ENCODE results near the gene WDSUB1. TPM values are rescaled to one million over a fixed set of nuclear protein-coding genes. Genes with fewer than 3 reads are reported as not detected.
A peak's percentile ranks its signal among the peaks of the same experiment; 100 is the strongest.

WDSUB1 gene
- total and polyA plus RNA-seq, 9 of the 15 experiments (the other 6 are each of a cell fraction or from before 2014, with no cell fraction given), result 5.2 to 13.7 (median 9.4) TPM

GRCh38 chr2:159290289-159290907 is 3.9 kb upstream of the WDSUB1 start (continued):
- TF ChIP-seq ZNF280A (IDR thresholded peaks at IDR 0.05; ENCODE audit: low read depth, partially characterized antibody) (no peak), BRF2 (IDR thresholded peaks at IDR 0.05; ENCODE audit: borderline replicate concordance, insufficient read depth, insufficient read length) (no peak), ZNF140 (CRISPR knock-in tag; IDR thresholded peaks at IDR 0.05) (no peak), SAP30 (IDR thresholded peaks at IDR 0.05; ENCODE audit: borderline replicate concordance, insufficient read depth, low read depth, low read length, poor library complexity, severe bottlenecking) (no peak), ZFP1 (CRISPR knock-in tag; IDR thresholded peaks at IDR 0.05) (no peak), THAP12 (CRISPR knock-in tag; IDR thresholded peaks at IDR 0.05) (no peak), EP300 (IDR thresholded peaks at IDR 0.05; ENCODE audit: low read length) (peak; percentile 34; the same call in 1 of the 2 replicates), ZNF561 (CRISPR knock-in tag; conservative IDR thresholded peaks at IDR 0.05) (no peak), HIVEP1 (CRISPR knock-in tag; IDR thresholded peaks at IDR 0.05) (no peak), POLR2H (tag; IDR thresholded peaks at IDR 0.05; ENCODE audit: low read depth) (no peak), SMARCA4 (IDR thresholded peaks at IDR 0.05) (peak; percentile 60; the same call in 1 of the 2 replicates), KAT7 (CRISPR knock-in tag; IDR thresholded peaks at IDR 0.05; ENCODE audit: borderline replicate concordance) (no peak), ZNF764 (CRISPR knock-in tag; IDR thresholded peaks at IDR 0.05; ENCODE audit: low read depth) (no peak), ARID1B (IDR thresholded peaks at IDR 0.05) (peak; percentile 56; the same call in 1 of the 2 replicates), USF2 (CRISPR knock-in tag; IDR thresholded peaks at IDR 0.05) (no peak), SMC3 (conservative IDR thresholded peaks at IDR 0.05; ENCODE audit: insufficient read depth, low read depth, low read length) (no peak), ZBTB1 (CRISPR knock-in tag; IDR thresholded peaks at IDR 0.05; ENCODE audit: borderline replicate concordance, low read depth) (no peak), ETV6 (IDR thresholded peaks at IDR 0.05; ENCODE audit: borderline replicate concordance in 1 of 2, low read depth in 2 of 2, low read length in 1 of 2) (no peak), ETV6 (CRISPR knock-in tag; IDR thresholded peaks at IDR 0.05; ENCODE audit: borderline replicate concordance) (no peak), RBM39 (optimal IDR thresholded peaks at IDR 0.05; ENCODE audit: low read depth, low read length) (no peak), ATF3 (IDR thresholded peaks at IDR 0.05) (peak; percentile 50; the same call in 1 of the 2 replicates), ATF3 (CRISPR knock-in tag; conservative IDR thresholded peaks at IDR 0.05) (no peak)

All from K562 (cell line).